ENCODE measurements around the gene SLC30A3.

Gene SLC30A3

DNA sequence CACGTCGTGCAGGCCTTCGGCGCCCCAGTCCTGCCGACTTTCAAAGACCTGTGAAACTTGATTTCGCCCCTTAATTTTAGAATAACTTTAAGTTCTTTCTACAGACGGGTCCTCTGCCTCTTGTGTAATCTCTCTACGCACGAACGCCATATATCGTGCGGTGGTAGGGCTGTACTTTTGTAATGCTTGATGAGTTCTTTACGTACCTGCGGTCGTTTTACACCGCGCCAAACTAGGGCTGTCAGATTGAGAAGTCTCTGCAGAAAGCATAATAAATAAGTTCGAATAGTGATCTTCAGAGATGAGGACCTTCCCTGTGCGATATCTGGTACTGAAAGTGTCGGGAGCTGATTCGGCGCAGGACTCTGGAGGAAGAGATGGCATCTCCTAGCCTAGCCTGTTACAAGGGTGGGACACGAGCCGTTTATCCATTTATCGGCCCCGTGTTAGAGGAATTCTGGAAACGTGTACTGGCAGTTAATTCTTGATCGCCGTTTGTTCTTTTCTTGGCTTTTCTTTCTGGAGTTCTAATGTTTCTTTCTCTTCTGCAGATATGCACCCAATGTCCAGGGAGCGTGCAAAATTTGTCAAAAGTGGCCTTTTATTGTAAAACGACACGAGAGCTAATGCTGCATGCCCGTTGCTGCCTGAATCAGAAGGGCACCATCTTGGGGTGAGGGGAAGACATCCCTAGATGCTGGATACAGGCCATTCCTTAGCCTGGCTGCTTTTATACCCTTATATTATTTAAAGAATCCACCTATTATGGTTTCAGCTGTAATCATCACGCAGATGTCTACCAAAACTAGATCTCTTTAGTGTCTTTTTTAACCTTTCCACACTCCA is 50.0 kb downstream of the SLC30A3 start:
- peak overlapping the region; percentile 76 for H3K4me3 ChIP-seq (ENCODE audit: low read length)
- peak; percentile 38 for DNase-seq (ENCODE audit: low read depth, low spot score)

GRCh38 chr2:27211943-27212625 is 50.8 kb downstream of the SLC30A3 start, which contains the start of the genes ATRAID and SLC5A6:
Gene ATRAID (plus strand): TSS chr2:27212041. CDS start chr2:27212369, 328 bp downstream.
Gene SLC5A6 (minus strand): TSS chr2:27212268. CDS start chr2:27207650, 4,618 bp downstream.
- H3K4me3 ChIP-seq (ENCODE audit: low read length): peak within 1 kb of the TSS; percentile 76
- peak; percentile 76 for DNase-seq (ENCODE audit: low read depth, low spot score)

DNA sequence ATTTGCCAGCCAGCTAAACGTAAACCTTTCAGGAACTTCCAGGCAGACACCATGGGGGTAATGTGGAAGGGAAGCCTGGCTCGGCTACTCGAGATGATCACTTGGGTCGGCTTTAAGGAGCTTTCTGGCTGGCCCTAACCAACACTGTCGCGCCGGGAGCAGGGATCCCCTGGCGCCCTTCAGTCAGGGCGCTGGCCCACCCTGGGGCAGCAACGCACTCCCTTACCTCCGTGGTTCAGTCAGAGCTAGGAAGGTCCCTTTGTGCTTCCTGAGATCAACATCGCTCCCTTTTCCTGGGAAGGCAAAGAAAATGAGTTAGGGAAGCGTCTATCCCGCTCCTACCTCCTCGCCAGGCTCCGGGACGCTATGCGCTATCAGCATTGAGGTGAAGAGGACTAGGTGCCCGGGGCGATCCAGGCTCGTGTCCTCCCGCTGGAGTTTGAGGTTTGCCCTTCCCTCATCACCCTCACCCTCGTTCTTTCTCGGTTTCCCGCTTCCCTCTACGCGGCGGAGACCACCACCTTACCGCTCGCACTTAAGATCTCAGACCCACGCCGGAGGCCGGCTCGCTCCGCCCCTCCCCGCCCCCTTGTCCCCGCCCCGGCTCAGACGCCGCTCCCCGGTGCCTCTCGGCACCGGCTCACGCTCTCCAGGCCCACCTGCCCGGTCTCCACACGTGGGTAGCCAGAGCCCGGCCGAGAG is 51.5 kb downstream of the SLC30A3 start:
- peak overlapping the region; percentile 76 for H3K4me3 ChIP-seq (ENCODE audit: low read length)
- no peak for DNase-seq (ENCODE audit: low read depth, low spot score)

- no peak overlapping the region for H3K4me3 ChIP-seq (ENCODE audit: low read length)
- no peak for DNase-seq (ENCODE audit: low read depth, low spot score)
These were observed 53.0 kb downstream of the SLC30A3 start for GRCh38 chr2:27209621-27210401.

- no peak for DNase-seq (ENCODE audit: low read depth, low spot score)
- no peak overlapping the region for H3K4me3 ChIP-seq (ENCODE audit: low read length)
These were observed 54.3 kb downstream of the SLC30A3 start for GRCh38 chr2:27208486-27209050.

- H3K4me3 ChIP-seq (ENCODE audit: low read length): no peak overlapping the region
- no peak for DNase-seq (ENCODE audit: low read depth, low spot score)
These were observed 56.5 kb downstream of the SLC30A3 start for GRCh38 chr2:27206346-27206745.

DNA sequence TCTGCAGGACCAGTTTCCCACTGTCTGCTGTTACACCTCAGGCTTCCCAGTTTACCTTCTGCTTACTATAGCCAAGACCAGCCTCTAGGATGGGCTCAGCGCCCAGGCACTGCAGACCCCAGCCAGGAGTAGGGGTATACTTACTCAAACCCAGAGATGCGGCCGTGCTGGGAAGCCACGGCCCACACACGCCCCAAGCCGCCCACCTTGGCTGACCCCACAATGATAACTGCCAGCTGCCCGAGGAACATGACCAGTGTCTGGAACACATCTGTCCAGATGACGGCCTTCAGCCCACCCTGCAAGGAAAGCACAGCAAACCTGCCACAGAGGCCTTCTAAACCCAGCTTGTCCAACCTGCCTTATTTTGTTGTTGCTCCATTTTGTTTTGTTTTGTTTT is 57.6 kb downstream of the SLC30A3 start:
- H3K4me3 ChIP-seq (ENCODE audit: low read length): no peak overlapping the region
- DNase-seq (ENCODE audit: low read depth, low spot score): no peak

DNA sequence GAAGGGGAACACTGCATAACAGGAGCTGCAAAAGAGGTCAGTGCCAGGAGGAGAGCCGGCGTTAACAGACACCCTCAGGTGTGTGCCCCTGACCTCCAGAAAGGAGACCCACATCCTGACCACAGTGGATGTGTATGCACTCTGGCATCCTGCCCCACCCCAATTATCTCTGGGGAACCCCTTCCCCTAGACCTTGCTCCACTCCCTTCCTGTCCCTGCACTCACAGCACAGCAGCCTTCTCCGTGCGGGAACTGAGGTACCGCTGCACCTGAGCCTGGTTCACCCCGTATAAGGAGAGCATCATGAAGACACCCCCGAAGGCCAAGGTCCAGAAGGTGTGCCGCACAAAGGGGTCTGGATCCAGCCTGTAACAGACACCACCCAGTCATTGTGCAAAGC is 58.3 kb downstream of the SLC30A3 start:
- H3K4me3 ChIP-seq (ENCODE audit: low read length): no peak overlapping the region

DNA sequence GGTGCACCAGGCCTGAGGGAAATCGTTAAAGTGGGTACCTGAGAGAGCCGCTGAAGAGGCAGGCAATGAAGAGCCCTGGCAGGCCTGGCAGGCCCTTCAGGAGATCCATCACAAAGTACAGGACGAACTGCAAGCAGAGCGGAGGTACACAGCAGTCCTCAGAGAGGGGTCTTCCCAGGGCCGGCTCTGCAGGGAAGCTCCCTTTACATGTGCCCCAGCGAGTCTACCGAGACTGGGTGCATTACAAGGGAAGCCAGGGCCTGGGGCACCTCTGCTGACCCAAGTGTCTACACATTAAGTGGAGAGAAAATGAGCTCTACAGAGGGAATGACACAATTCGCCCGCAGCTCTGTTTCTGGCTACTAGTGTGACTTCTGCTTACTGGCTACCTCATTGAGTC is 59.1 kb downstream of the SLC30A3 start:
- no peak for DNase-seq (ENCODE audit: low read depth, low spot score)
- no peak overlapping the region for H3K4me3 ChIP-seq (ENCODE audit: low read length)

More for the DNA sequence above, 58.3 kb downstream of the SLC30A3 start:
- no peak for DNase-seq (ENCODE audit: low read depth, low spot score)

All from Jurkat, Clone E6-1 (cell line).